ENCODE data around the gene GAGE13.
"Not testable (repeated sequence)": the region's sequence is repeated elsewhere in the genome, so short reads cannot be mapped to it uniquely, and the experiment has no call there.

Gene GAGE13

GRCh38 chrX:49316085-49316484 is 15.3 kb upstream of the GAGE13 start:
- no peak overlapping the region for H3K27ac ChIP-seq (ENCODE audit: low read length)
- no peak overlapping the region for H3K4me3 ChIP-seq (ENCODE audit: low read length)
- no peak overlapping the region for H2AFZ ChIP-seq (ENCODE audit: low read length)
- no peaks in the 10 kb centered on the region for H3K9me3 ChIP-seq (replicated peaks; ENCODE audit: insufficient read depth, low read length)
- no peaks in the 10 kb centered on the region for H3K9me2 ChIP-seq (replicated peaks; ENCODE audit: insufficient read depth, low read length)
- H3K79me2 ChIP-seq (ENCODE audit: low read length), result no peaks in the 10 kb centered on the region
- H3K4me1 ChIP-seq (ENCODE audit: low read length), result no peaks in the 10 kb centered on the region
- H3F3A ChIP-seq (ENCODE audit: insufficient read depth, low read length), result no peaks in the 10 kb centered on the region
- no peak for DNase-seq
- no peak overlapping the region for H3K9ac ChIP-seq (ENCODE audit: low read length)
- H3K36me3 ChIP-seq (replicated peaks; ENCODE audit: insufficient read depth, low read length), result no peaks in the 10 kb centered on the region
- no peaks in the 10 kb centered on the region for H3K27me3 ChIP-seq (replicated peaks; ENCODE audit: insufficient read depth, low read length)
- no peak overlapping the region for H3K4me2 ChIP-seq (ENCODE audit: low read depth, low read length)
- no peak for TF ChIP-seq CTCF (IDR thresholded peaks at IDR 0.05; ENCODE audit: low read length)
- TF ChIP-seq EZH2 (optimal IDR thresholded peaks at IDR 0.05; ENCODE audit: low read depth, low read length), result no peak
- TF ChIP-seq EZH2phosphoT487 (IDR thresholded peaks at IDR 0.05; ENCODE audit: low read length), result no peak
- no peaks in the 10 kb centered on the region for H4K20me1 ChIP-seq (ENCODE audit: insufficient read depth, low read length)

DNA sequence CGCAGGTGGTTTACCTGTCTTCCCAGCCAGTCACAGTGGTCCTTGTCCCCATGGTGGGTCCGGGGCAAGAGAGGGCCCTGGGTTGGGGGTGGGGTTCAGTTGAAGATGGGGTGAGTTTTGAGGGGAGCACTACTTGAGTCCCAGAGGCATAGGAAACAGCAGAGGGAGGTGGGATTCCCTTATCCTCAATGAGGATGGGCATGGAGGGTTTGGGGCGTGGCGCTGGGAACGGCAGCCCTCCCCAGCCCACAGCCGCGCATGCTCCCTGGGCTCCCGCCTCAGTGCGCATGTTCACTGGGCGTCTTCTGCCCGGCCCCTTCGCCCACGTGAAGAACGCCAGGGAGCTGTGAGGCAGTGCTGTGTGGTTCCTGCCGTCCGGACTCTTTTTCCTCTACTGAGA is 9.6 kb upstream of the GAGE13 start, which contains the start of gene GAGE12J:
GAGE12J (plus strand) TSS at position 301 of the 400 bp plus-strand sequence. CDS start 1,157 bp downstream, outside the sequence.
- H3K4me3 ChIP-seq (ENCODE audit: low read length); H3K4me1 ChIP-seq (ENCODE audit: low read length); H3K9ac ChIP-seq (ENCODE audit: low read length); H3K9me3 ChIP-seq (replicated peaks; ENCODE audit: insufficient read depth, low read length); H3F3A ChIP-seq (ENCODE audit: insufficient read depth, low read length); H3K27me3 ChIP-seq (replicated peaks; ENCODE audit: insufficient read depth, low read length); H3K36me3 ChIP-seq (replicated peaks; ENCODE audit: insufficient read depth, low read length); H3K79me2 ChIP-seq (ENCODE audit: low read length); H2AFZ ChIP-seq (ENCODE audit: low read length); H3K4me2 ChIP-seq (ENCODE audit: low read depth, low read length); H4K20me1 ChIP-seq (ENCODE audit: insufficient read depth, low read length); H3K9me2 ChIP-seq (replicated peaks; ENCODE audit: insufficient read depth, low read length); DNase-seq; H3K27ac ChIP-seq (ENCODE audit: low read length): not testable (repeated sequence)

- not testable (repeated sequence) for H3K79me2 ChIP-seq (ENCODE audit: low read length); H3K9me2 ChIP-seq (replicated peaks; ENCODE audit: insufficient read depth, low read length); H3K4me2 ChIP-seq (ENCODE audit: low read depth, low read length); H3K27me3 ChIP-seq (replicated peaks; ENCODE audit: insufficient read depth, low read length); H3K4me3 ChIP-seq (ENCODE audit: low read length); H2AFZ ChIP-seq (ENCODE audit: low read length); H3K9ac ChIP-seq (ENCODE audit: low read length); H3K36me3 ChIP-seq (replicated peaks; ENCODE audit: insufficient read depth, low read length); H4K20me1 ChIP-seq (ENCODE audit: insufficient read depth, low read length); H3K27ac ChIP-seq (ENCODE audit: low read length); DNase-seq; H3K4me1 ChIP-seq (ENCODE audit: low read length); H3K9me3 ChIP-seq (replicated peaks; ENCODE audit: insufficient read depth, low read length); H3F3A ChIP-seq (ENCODE audit: insufficient read depth, low read length)
Measured at GRCh38 chrX:49322266-49322665, 9.1 kb upstream of the GAGE13 start.

GRCh38 chrX:49323735-49324134 is 7.6 kb upstream of the GAGE13 start:
- DNase-seq; H3K9ac ChIP-seq (ENCODE audit: low read length); H3K4me3 ChIP-seq (ENCODE audit: low read length): not testable (repeated sequence)

DNA sequence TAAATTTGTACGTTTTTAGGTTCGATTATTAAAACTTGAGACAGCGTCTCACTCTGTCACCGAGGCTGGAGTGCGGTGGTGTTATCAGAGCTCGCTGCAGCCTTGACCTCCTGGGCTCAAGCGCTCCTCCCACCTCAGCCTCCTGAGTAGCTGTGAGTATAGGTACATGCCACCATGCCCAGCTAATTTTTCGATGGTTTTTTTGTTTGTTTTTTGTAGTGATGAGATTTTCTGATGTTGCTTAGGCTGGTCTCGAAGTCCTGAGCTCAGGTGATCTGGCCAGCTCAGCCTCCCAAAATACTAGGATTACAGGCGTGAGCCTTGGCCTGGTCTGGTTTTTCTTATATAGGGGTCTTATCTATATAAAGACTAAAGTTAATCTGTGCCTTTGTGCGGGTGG is 961 bp upstream of the GAGE13 start:
- H3K79me2 ChIP-seq (ENCODE audit: low read length); H3K9me2 ChIP-seq (replicated peaks; ENCODE audit: insufficient read depth, low read length); DNase-seq; H3K36me3 ChIP-seq (replicated peaks; ENCODE audit: insufficient read depth, low read length); H3K27ac ChIP-seq (ENCODE audit: low read length); H3K4me2 ChIP-seq (ENCODE audit: low read depth, low read length); H3K9ac ChIP-seq (ENCODE audit: low read length); H3F3A ChIP-seq (ENCODE audit: insufficient read depth, low read length); H3K4me3 ChIP-seq (ENCODE audit: low read length); H3K27me3 ChIP-seq (replicated peaks; ENCODE audit: insufficient read depth, low read length); H3K9me3 ChIP-seq (replicated peaks; ENCODE audit: insufficient read depth, low read length); H3K4me1 ChIP-seq (ENCODE audit: low read length); H2AFZ ChIP-seq (ENCODE audit: low read length); H4K20me1 ChIP-seq (ENCODE audit: insufficient read depth, low read length): not testable (repeated sequence)

More at GRCh38 chrX:49323735-49324134, 7.6 kb upstream of the GAGE13 start:
- H3K27ac ChIP-seq (ENCODE audit: low read length); H3K9me3 ChIP-seq (replicated peaks; ENCODE audit: insufficient read depth, low read length); H3K4me2 ChIP-seq (ENCODE audit: low read depth, low read length); H3K4me1 ChIP-seq (ENCODE audit: low read length); H3F3A ChIP-seq (ENCODE audit: insufficient read depth, low read length); H3K9me2 ChIP-seq (replicated peaks; ENCODE audit: insufficient read depth, low read length); H4K20me1 ChIP-seq (ENCODE audit: insufficient read depth, low read length); H3K27me3 ChIP-seq (replicated peaks; ENCODE audit: insufficient read depth, low read length); H2AFZ ChIP-seq (ENCODE audit: low read length); H3K36me3 ChIP-seq (replicated peaks; ENCODE audit: insufficient read depth, low read length); H3K79me2 ChIP-seq (ENCODE audit: low read length): not testable (repeated sequence)

GRCh38 chrX:49331841-49332240 is 459 bp downstream of the GAGE13 start:
- H3K9ac ChIP-seq (ENCODE audit: low read length); DNase-seq; H3K9me2 ChIP-seq (replicated peaks; ENCODE audit: insufficient read depth, low read length); H3K4me2 ChIP-seq (ENCODE audit: low read depth, low read length); H4K20me1 ChIP-seq (ENCODE audit: insufficient read depth, low read length); H3K27ac ChIP-seq (ENCODE audit: low read length); H3K36me3 ChIP-seq (replicated peaks; ENCODE audit: insufficient read depth, low read length); H3K27me3 ChIP-seq (replicated peaks; ENCODE audit: insufficient read depth, low read length); H3K9me3 ChIP-seq (replicated peaks; ENCODE audit: insufficient read depth, low read length); H3K4me3 ChIP-seq (ENCODE audit: low read length); H2AFZ ChIP-seq (ENCODE audit: low read length); H3K79me2 ChIP-seq (ENCODE audit: low read length); H3F3A ChIP-seq (ENCODE audit: insufficient read depth, low read length); H3K4me1 ChIP-seq (ENCODE audit: low read length): not testable (repeated sequence)

GRCh38 chrX:49341449-49341848 is 10.1 kb downstream of the GAGE13 start:
- H3K4me1 ChIP-seq (ENCODE audit: low read length); DNase-seq; H3K27ac ChIP-seq (ENCODE audit: low read length); H3K36me3 ChIP-seq (replicated peaks; ENCODE audit: insufficient read depth, low read length); H3K9me2 ChIP-seq (replicated peaks; ENCODE audit: insufficient read depth, low read length); H3K4me2 ChIP-seq (ENCODE audit: low read depth, low read length); H2AFZ ChIP-seq (ENCODE audit: low read length); H3F3A ChIP-seq (ENCODE audit: insufficient read depth, low read length); H3K9me3 ChIP-seq (replicated peaks; ENCODE audit: insufficient read depth, low read length); H3K79me2 ChIP-seq (ENCODE audit: low read length); H3K4me3 ChIP-seq (ENCODE audit: low read length); H3K9ac ChIP-seq (ENCODE audit: low read length); H3K27me3 ChIP-seq (replicated peaks; ENCODE audit: insufficient read depth, low read length); H4K20me1 ChIP-seq (ENCODE audit: insufficient read depth, low read length): not testable (repeated sequence)

All from MM.1S (cell line).